A549 (cell line): ENCODE data around the gene SBNO1. TPM values are rescaled to one million over a fixed set of nuclear protein-coding genes. Genes with fewer than 3 reads are reported as not detected.

Experiments used
- ATAC-seq, 2 experiments: fragments of 200-7000 bp in 1 of 2; fragments of >200 bp in 1 of 2; cut with Nextera tagmentation in 1 of 2; cut with Tn5 transposase in 1 of 2; 3 replicates each; pipeline versions ENCODE4 v1.8.0 to v1.9.1; 2018 to 2020; ENCODE audit warnings: mild to moderate bottlenecking in 1 of 2, moderate library complexity in 1 of 2
- CTCF ChIA-PET: fragments of 300-600 bp; sonication (Branson Sonifier 250); formaldehyde crosslinking; extraction: SDS; loops from one replicate; lab custom pipeline; 2021; ENCODE audit warnings: antibody characterized with exemption, inconsistent platforms; lab: Yijun Ruan, JAX
- POLR2A ChIA-PET: fragments of 350-600 bp; formaldehyde crosslinking; extraction: SDS; loops from one replicate; lab custom pipeline; 2021; ENCODE audit warnings: antibody characterized with exemption, inconsistent platforms; lab: Yijun Ruan, JAX
- DNase-seq, 2 experiments: peaks; one replicate each; pipeline versions ENCODE4 v3.0.0 to v3.0.0-alpha.2; 2011 to 2016; ENCODE audit warnings: low read depth in 1 of 2, low spot score in 1 of 2
- FAIRE-seq: peaks from 2 replicates; lab custom pipeline; 2011; peaks lifted over from hg19 to GRCh38; lab: Jason Lieb, UNC
- H3K27ac ChIP-seq, 2 experiments: fragments of >200 bp; sonication (Bioruptor Twin); formaldehyde crosslinking; 3 replicates each; pipeline ENCODE4 v1.5.1; 2016 to 2017
- H3K4me1 ChIP-seq: fragments of >200 bp; sonication (Bioruptor Twin); formaldehyde crosslinking; 3 replicates; pipeline ENCODE4 v1.6.1; 2016
- H3K4me2 ChIP-seq: fragments of >200 bp; sonication (Bioruptor Twin); formaldehyde crosslinking; 3 replicates; pipeline ENCODE4 v1.6.1; 2016
- H3K4me3 ChIP-seq: fragments of >200 bp; sonication (Bioruptor Twin); formaldehyde crosslinking; 3 replicates; pipeline ENCODE4 v1.5.1; 2016
- H3K9me3 ChIP-seq: fragments of >200 bp; sonication (Bioruptor Twin); formaldehyde crosslinking; 3 replicates; pipeline ENCODE4 v1.6.1; 2016
- CBX2 ChIP-seq: fragments of 200-600 bp; sonication (generic); IDR thresholded peaks from 2 replicates; pipeline ENCODE4 v1.6.1; 2016; ENCODE audit warnings: low read depth, mild to moderate bottlenecking, borderline replicate concordance
- CBX8 ChIP-seq: fragments of 200-600 bp; sonication (generic); IDR thresholded peaks from 2 replicates; pipeline ENCODE4 v1.6.1; 2016
- CHD4 ChIP-seq: fragments of 200-600 bp; sonication (generic); IDR thresholded peaks from 2 replicates; pipeline ENCODE4 v1.6.1; 2016; ENCODE audit warnings: antibody characterized with exemption, mild to moderate bottlenecking, borderline replicate concordance
- EHMT2 ChIP-seq: fragments of 200-600 bp; sonication (generic); IDR thresholded peaks from 2 replicates; pipeline ENCODE4 v1.6.1; 2016; ENCODE audit warnings: antibody characterized with exemption, low read depth, mild to moderate bottlenecking, moderate library complexity
- FOSL2 ChIP-seq, 2 experiments: fragments of 450-650 bp in 1 of 2; fragments of >200 bp in 1 of 2; sonication (Bioruptor Twin) in 1 of 2; formaldehyde crosslinking; IDR thresholded peaks; 2 replicates each; pipeline versions ENCODE4 v1.5.0 to v1.6.1; 2016 to 2020; ENCODE audit warnings: mild to moderate bottlenecking in 1 of 2, moderate library complexity in 1 of 2
- FOXS1 ChIP-seq: fragments of 250-450 bp; sonication (Bioruptor Pico); IDR thresholded peaks from 2 replicates; pipeline ENCODE4 v1.5.0; 2020; ENCODE audit warnings: mild to moderate bottlenecking, moderate library complexity
- HEYL ChIP-seq: fragments of 250-450 bp; sonication (Bioruptor Pico); IDR thresholded peaks from 2 replicates; pipeline ENCODE4 v1.8.0; 2021; ENCODE audit warnings: mild to moderate bottlenecking, moderate library complexity
- HOXA7 ChIP-seq: fragments of 250-450 bp; sonication (Bioruptor Pico); IDR thresholded peaks from 2 replicates; pipeline ENCODE4 v1.5.0; 2020; ENCODE audit warnings: mild to moderate bottlenecking, moderate library complexity
- HOXB13 ChIP-seq: fragments of 250-450 bp; sonication (Bioruptor Pico); IDR thresholded peaks from 2 replicates; pipeline ENCODE4 v1.5.0; 2020; ENCODE audit warnings: low read depth, mild to moderate bottlenecking, moderate library complexity
- HOXB5 ChIP-seq: fragments of 250-450 bp; sonication (Bioruptor Pico); IDR thresholded peaks from 2 replicates; pipeline ENCODE4 v1.5.0; 2020; ENCODE audit warnings: mild to moderate bottlenecking, moderate library complexity
- JUN ChIP-seq, 2 experiments: fragments of >200 bp; sonication (Bioruptor Twin); formaldehyde crosslinking; IDR thresholded peaks; 2 replicates in 1 of 2; 3 replicates in 1 of 2; pipeline ENCODE4 v1.6.1; 2016 to 2017
- KDM1A ChIP-seq: fragments of 200-600 bp; sonication (generic); IDR thresholded peaks from 2 replicates; pipeline ENCODE4 v1.6.1; 2016; ENCODE audit warnings: low read depth, mild to moderate bottlenecking
- KDM5A ChIP-seq: fragments of 200-600 bp; sonication (generic); IDR thresholded peaks from 2 replicates; pipeline ENCODE4 v1.6.1; 2016; ENCODE audit warnings: antibody characterized with exemption, mild to moderate bottlenecking
- MAFK ChIP-seq: fragments of 450-650 bp; IDR thresholded peaks from 2 replicates; pipeline ENCODE4 v1.6.1; 2014; ENCODE audit not compliant: partially characterized antibody
- NFE2L2 ChIP-seq: fragments of 150-350 bp; conservative IDR thresholded peaks from 2 replicates; pipeline ENCODE4 v1.6.1; 2014; ENCODE audit warnings: low read length
- NPAS2 ChIP-seq: fragments of 250-450 bp; sonication (Bioruptor Pico); IDR thresholded peaks from 2 replicates; pipeline ENCODE4 v1.8.0; 2022; ENCODE audit warnings: mild to moderate bottlenecking, moderate library complexity, borderline replicate concordance
- PHF8 ChIP-seq: fragments of 200-600 bp; sonication (generic); IDR thresholded peaks from 2 replicates; pipeline ENCODE4 v1.6.1; 2016; ENCODE audit warnings: low read depth, mild to moderate bottlenecking, antibody characterized with exemption, moderate library complexity, borderline replicate concordance
- POLR2A ChIP-seq: IDR thresholded peaks from 2 replicates; pipeline ENCODE4 v1.6.1; 2012; ENCODE audit warnings: mild to moderate bottlenecking, low read length
- POLR2AphosphoS2 ChIP-seq: conservative IDR thresholded peaks from 2 replicates; pipeline ENCODE4 v1.6.1; 2012; ENCODE audit warnings: low read length, improper control_type of control experiment, inconsistent platforms
- RARB ChIP-seq: fragments of 250-450 bp; sonication (Bioruptor Pico); IDR thresholded peaks from 2 replicates; pipeline ENCODE4 v1.8.0; 2021; ENCODE audit warnings: mild to moderate bottlenecking, moderate library complexity
- SMC3 ChIP-seq: fragments of >200 bp; sonication (Bioruptor Twin); formaldehyde crosslinking; IDR thresholded peaks from 3 replicates; pipeline ENCODE4 v1.6.1; 2018; ENCODE audit warnings: inconsistent platforms
- TP53 ChIP-seq: fragments of 250-450 bp; sonication (Bioruptor Pico); IDR thresholded peaks from 2 replicates; pipeline ENCODE4 v1.5.0; 2021; ENCODE audit warnings: mild to moderate bottlenecking, moderate library complexity
- USF2 ChIP-seq: fragments of 450-650 bp; IDR thresholded peaks from 2 replicates; pipeline ENCODE4 v1.6.1; 2014; ENCODE audit warnings: antibody characterized with exemption
- WGBS: methylation state at CpG from one replicate; pipeline ENCODE4 v1.1.6; 2017; ENCODE audit errors: missing lambda C conversion rate; 5-methylcytosine and 5-hydroxymethylcytosine counted together
- polyA plus RNA-seq, 4 experiments: library from polyadenylated mRNA; depleted of rRNA in 3 of 4; stranded (reverse); fragments of >200 nt; fragmentation: RNase III in 1 of 4; extraction: RNeasy Plus Mini Kit Qiagen cat#74134 plus additional on column Dnase treatment in 1 of 4; gene quantifications; 2 replicates in 3 of 4; 3 replicates in 1 of 4; pipeline ENCODE4 v1.2.3, GENCODE V29; 2011 to 2017
- TF ChIP-seq, protein P1 (sequence below): IDR thresholded peaks from 2 replicates; pipeline ENCODE4 v1.6.1; 2012; ENCODE audit warnings: low read depth, borderline replicate concordance
- TF ChIP-seq, protein P2 (sequence below): fragments of >200 bp; sonication (Bioruptor Twin); formaldehyde crosslinking; IDR thresholded peaks from 3 replicates; pipeline ENCODE4 v1.6.1; 2016
- TF ChIP-seq, protein P3 (sequence below): fragments of 150-350 bp; IDR thresholded peaks from 2 replicates; pipeline ENCODE4 v1.6.1; 2014; ENCODE audit warnings: low read depth, mild to moderate bottlenecking, low read length
- TF ChIP-seq, protein P4 (sequence below): IDR thresholded peaks from 2 replicates; pipeline ENCODE4 v1.6.1; 2012

The SBNO1 gene
- polyA plus RNA-seq, 2 of the 4 experiments (the other 2 are of a cell fraction): 25.9 to 35.7 TPM

DNA sequence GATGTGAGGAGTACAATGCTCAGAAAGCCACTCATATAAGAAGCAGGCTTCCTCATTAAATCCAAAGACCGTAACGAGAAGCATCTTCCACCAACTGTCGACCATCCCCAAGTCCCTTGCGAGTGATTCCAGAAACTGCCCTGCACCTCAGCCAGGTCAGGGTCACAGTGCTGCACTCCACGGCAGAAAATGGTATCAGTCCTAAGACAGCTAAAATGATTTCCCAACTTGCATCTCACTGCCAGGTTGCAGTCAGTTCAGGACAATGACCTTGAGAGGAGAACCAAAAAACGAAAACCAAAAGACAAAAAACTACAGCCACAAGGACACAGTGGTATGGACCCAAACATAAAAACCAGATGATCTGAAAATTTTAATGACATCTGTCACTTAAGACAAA, 20.6 kb downstream of the SBNO1 start:
- Histone ChIP-seq H3K4me1 (no peaks in the 10 kb centered on the region), H3K4me2 (no peak overlapping the region), H3K9me3 (no peaks in the 10 kb centered on the region)
- ATAC-seq: no peak
- no peak for DNase-seq
- TF ChIP-seq KDM1A (no peak), KDM5A (no peak), JUN (IDR thresholded peaks at IDR 0.05) (no peak), CBX8 (no peak), HEYL (CRISPR knock-in tag) (no peak), FOXS1 (no peak), CBX2 (no peak), HOXA7 (CRISPR knock-in tag) (no peak), USF2 (no peak), SMC3 (no peak), CHD4 (no peak), NPAS2 (CRISPR knock-in tag) (no peak), HOXB5 (no peak), MAFK (no peak), HOXB13 (CRISPR knock-in tag) (no peak)
- TF ChIP-seq, protein P1, sequence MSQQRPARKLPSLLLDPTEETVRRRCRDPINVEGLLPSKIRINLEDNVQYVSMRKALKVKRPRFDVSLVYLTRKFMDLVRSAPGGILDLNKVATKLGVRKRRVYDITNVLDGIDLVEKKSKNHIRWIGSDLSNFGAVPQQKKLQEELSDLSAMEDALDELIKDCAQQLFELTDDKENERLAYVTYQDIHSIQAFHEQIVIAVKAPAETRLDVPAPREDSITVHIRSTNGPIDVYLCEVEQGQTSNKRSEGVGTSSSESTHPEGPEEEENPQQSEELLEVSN: no peak
- TF ChIP-seq, protein P2, sequence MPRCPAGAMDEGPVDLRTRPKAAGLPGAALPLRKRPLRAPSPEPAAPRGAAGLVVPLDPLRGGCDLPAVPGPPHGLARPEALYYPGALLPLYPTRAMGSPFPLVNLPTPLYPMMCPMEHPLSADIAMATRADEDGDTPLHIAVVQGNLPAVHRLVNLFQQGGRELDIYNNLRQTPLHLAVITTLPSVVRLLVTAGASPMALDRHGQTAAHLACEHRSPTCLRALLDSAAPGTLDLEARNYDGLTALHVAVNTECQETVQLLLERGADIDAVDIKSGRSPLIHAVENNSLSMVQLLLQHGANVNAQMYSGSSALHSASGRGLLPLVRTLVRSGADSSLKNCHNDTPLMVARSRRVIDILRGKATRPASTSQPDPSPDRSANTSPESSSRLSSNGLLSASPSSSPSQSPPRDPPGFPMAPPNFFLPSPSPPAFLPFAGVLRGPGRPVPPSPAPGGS: no peak
- TF ChIP-seq, all 56 proteins: peak for 0
- CTCF ChIA-PET: interaction anchor here (1.0 kb wide), 1 partner anchor 10 kb away, joined by 3 read pairs; no protein-coding TSS in a partner anchor
- Histone ChIP-seq H3K27ac (no peak overlapping the region), H3K4me3 (no peak overlapping the region)
- 84% methylated on average over 6 of the region's 6 CpGs for WGBS
- no peak for FAIRE-seq
- POLR2A ChIA-PET: no interaction called here

DNA sequence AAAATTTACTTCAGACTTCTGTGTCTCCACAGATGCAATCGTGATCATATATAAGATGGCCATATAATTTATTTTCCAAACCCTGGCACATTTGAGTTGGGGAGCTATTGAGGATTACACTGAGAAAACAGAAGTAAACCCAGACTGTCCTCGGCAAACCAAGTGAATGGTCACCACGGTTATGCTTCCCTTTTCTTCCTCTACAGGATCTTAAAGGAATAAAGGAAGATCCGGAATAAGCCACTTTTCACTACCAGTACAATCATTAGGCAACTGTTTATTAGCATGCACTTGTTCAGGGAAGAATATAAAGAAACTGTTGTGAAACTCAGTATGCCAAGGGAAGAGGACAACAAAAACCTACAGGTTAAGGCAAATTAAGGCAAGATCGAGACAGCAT, 27.6 kb downstream of the SBNO1 start:
- no peak for FAIRE-seq
- no peaks in the 10 kb centered on the region for H3K9me3 ChIP-seq
- no peak overlapping the region for H3K4me2 ChIP-seq
- 86% methylated on average over 5 of the region's 5 CpGs for WGBS
- POLR2A ChIA-PET: no interaction called here
- no peak for ATAC-seq
- H3K27ac ChIP-seq: no peak overlapping the region
- H3K4me3 ChIP-seq: no peak overlapping the region
- no peak for TF ChIP-seq MAFK
- TF ChIP-seq, protein P3, sequence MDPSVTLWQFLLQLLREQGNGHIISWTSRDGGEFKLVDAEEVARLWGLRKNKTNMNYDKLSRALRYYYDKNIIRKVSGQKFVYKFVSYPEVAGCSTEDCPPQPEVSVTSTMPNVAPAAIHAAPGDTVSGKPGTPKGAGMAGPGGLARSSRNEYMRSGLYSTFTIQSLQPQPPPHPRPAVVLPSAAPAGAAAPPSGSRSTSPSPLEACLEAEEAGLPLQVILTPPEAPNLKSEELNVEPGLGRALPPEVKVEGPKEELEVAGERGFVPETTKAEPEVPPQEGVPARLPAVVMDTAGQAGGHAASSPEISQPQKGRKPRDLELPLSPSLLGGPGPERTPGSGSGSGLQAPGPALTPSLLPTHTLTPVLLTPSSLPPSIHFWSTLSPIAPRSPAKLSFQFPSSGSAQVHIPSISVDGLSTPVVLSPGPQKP: no peak
- no peak for TF ChIP-seq PHF8
- no peak for TF ChIP-seq FOXS1
- TF ChIP-seq POLR2A: no peak
- TF ChIP-seq POLR2AphosphoS2: no peak
- TF ChIP-seq, protein P4, sequence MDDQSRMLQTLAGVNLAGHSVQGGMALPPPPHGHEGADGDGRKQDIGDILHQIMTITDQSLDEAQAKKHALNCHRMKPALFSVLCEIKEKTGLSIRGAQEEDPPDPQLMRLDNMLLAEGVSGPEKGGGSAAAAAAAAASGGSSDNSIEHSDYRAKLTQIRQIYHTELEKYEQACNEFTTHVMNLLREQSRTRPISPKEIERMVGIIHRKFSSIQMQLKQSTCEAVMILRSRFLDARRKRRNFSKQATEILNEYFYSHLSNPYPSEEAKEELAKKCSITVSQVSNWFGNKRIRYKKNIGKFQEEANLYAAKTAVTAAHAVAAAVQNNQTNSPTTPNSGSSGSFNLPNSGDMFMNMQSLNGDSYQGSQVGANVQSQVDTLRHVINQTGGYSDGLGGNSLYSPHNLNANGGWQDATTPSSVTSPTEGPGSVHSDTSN: no peak
- no peak for TF ChIP-seq EHMT2
- no peak for TF ChIP-seq CBX8
- TF ChIP-seq KDM1A: no peak
- TF ChIP-seq HEYL (CRISPR knock-in tag): no peak
- no peak for TF ChIP-seq HOXB5
- no peak for TF ChIP-seq FOSL2 (IDR thresholded peaks at IDR 0.05)
- no peak for TF ChIP-seq FOSL2 (CRISPR knock-in tag; IDR thresholded peaks at IDR 0.05)
- no peak for TF ChIP-seq NFE2L2
- TF ChIP-seq HOXB13 (CRISPR knock-in tag): no peak
- no peak for TF ChIP-seq TP53 (CRISPR knock-in tag)
- TF ChIP-seq, protein P1: no peak
- no peak for TF ChIP-seq RARB (CRISPR knock-in tag)
- no peak for TF ChIP-seq CHD4
- no peak for DNase-seq
- CTCF ChIA-PET: no interaction called here
- no peaks in the 10 kb centered on the region for H3K4me1 ChIP-seq
